ENCODE measurements around the gene PCDHB14.
"Not testable (repeated sequence)": the region's sequence is repeated elsewhere in the genome, so short reads cannot be mapped to it uniquely, and the experiment has no call there.

The PCDHB14 gene

GRCh38 chr5:141246971-141247370 is 23.8 kb downstream of the PCDHB14 start:
- not testable (repeated sequence) for H3K27ac ChIP-seq (ENCODE audit: low read length); H3K4me3 ChIP-seq (ENCODE audit: low read length); H3K36me3 ChIP-seq (ENCODE audit: insufficient read depth, low read depth, low read length); H3K4me1 ChIP-seq (ENCODE audit: insufficient read depth, low read length); H3K9ac ChIP-seq (ENCODE audit: low read depth, low read length); H3K27me3 ChIP-seq (ENCODE audit: insufficient read depth, low read length)
- H3K9me3 ChIP-seq (ENCODE audit: insufficient read depth, low read depth, low read length): peaks cover 92% of the 10 kb centered on the region

GRCh38 chr5:141247434-141247833 is 24.3 kb downstream of the PCDHB14 start:
- H3K9me3 ChIP-seq (ENCODE audit: insufficient read depth, low read depth, low read length): peaks cover 91% of the 10 kb centered on the region
- not testable (repeated sequence) for H3K4me1 ChIP-seq (ENCODE audit: insufficient read depth, low read length); H3K36me3 ChIP-seq (ENCODE audit: insufficient read depth, low read depth, low read length); H3K4me3 ChIP-seq (ENCODE audit: low read length); H3K27ac ChIP-seq (ENCODE audit: low read length); H3K27me3 ChIP-seq (ENCODE audit: insufficient read depth, low read length); H3K9ac ChIP-seq (ENCODE audit: low read depth, low read length)

- H3K27ac ChIP-seq (ENCODE audit: low read length): no peak overlapping the region
- no peak overlapping the region for H3K9ac ChIP-seq (ENCODE audit: low read depth, low read length)
- no peaks in the 10 kb centered on the region for H3K27me3 ChIP-seq (ENCODE audit: insufficient read depth, low read length)
- H3K4me1 ChIP-seq (ENCODE audit: insufficient read depth, low read length): no peaks in the 10 kb centered on the region
- H3K9me3 ChIP-seq (ENCODE audit: insufficient read depth, low read depth, low read length): peaks cover 92% of the 10 kb centered on the region
- no peak overlapping the region for H3K4me3 ChIP-seq (ENCODE audit: low read length)
- no peaks in the 10 kb centered on the region for H3K36me3 ChIP-seq (ENCODE audit: insufficient read depth, low read depth, low read length)
Measured at GRCh38 chr5:141250576-141250975, 27.4 kb downstream of the PCDHB14 start.

- Histone ChIP-seq H3K4me3 (ENCODE audit: low read length) (no peak overlapping the region), H3K27ac (ENCODE audit: low read length) (no peak overlapping the region), H3K36me3 (ENCODE audit: insufficient read depth, low read depth, low read length) (no peaks in the 10 kb centered on the region), H3K9ac (ENCODE audit: low read depth, low read length) (no peak overlapping the region), H3K27me3 (ENCODE audit: insufficient read depth, low read length) (no peaks in the 10 kb centered on the region), H3K4me1 (ENCODE audit: insufficient read depth, low read length) (no peaks in the 10 kb centered on the region), H3K9me3 (ENCODE audit: insufficient read depth, low read depth, low read length) (peaks cover 97% of the 10 kb centered on the region)
Measured at GRCh38 chr5:141258464-141258863, 35.3 kb downstream of the PCDHB14 start.

GRCh38 chr5:141258948-141259347 is 35.8 kb downstream of the PCDHB14 start:
- H3K9ac ChIP-seq (ENCODE audit: low read depth, low read length): no peak overlapping the region
- H3K9me3 ChIP-seq (ENCODE audit: insufficient read depth, low read depth, low read length): peaks cover 96% of the 10 kb centered on the region
- H3K4me1 ChIP-seq (ENCODE audit: insufficient read depth, low read length): no peaks in the 10 kb centered on the region
- no peaks in the 10 kb centered on the region for H3K27me3 ChIP-seq (ENCODE audit: insufficient read depth, low read length)
- H3K27ac ChIP-seq (ENCODE audit: low read length): no peak overlapping the region
- no peak overlapping the region for H3K4me3 ChIP-seq (ENCODE audit: low read length)
- no peaks in the 10 kb centered on the region for H3K36me3 ChIP-seq (ENCODE audit: insufficient read depth, low read depth, low read length)

GRCh38 chr5:141260458-141261237 is 37.5 kb downstream of the PCDHB14 start:
- no peaks in the 10 kb centered on the region for H3K27me3 ChIP-seq (ENCODE audit: insufficient read depth, low read length)
- H3K9ac ChIP-seq (ENCODE audit: low read depth, low read length): no peak overlapping the region
- H3K9me3 ChIP-seq (ENCODE audit: insufficient read depth, low read depth, low read length): peaks cover 96% of the 10 kb centered on the region
- no peaks in the 10 kb centered on the region for H3K36me3 ChIP-seq (ENCODE audit: insufficient read depth, low read depth, low read length)
- no peak overlapping the region for H3K27ac ChIP-seq (ENCODE audit: low read length)
- no peak overlapping the region for H3K4me3 ChIP-seq (ENCODE audit: low read length)
- H3K4me1 ChIP-seq (ENCODE audit: insufficient read depth, low read length): no peaks in the 10 kb centered on the region

GRCh38 chr5:141261238-141261546 is 38.0 kb downstream of the PCDHB14 start:
- Histone ChIP-seq H3K27me3 (ENCODE audit: insufficient read depth, low read length) (no peaks in the 10 kb centered on the region), H3K9me3 (ENCODE audit: insufficient read depth, low read depth, low read length) (peaks cover 96% of the 10 kb centered on the region)

GRCh38 chr5:141269195-141269594 is 46.1 kb downstream of the PCDHB14 start:
- H3K36me3 ChIP-seq (ENCODE audit: insufficient read depth, low read depth, low read length): no peaks in the 10 kb centered on the region
- H3K9me3 ChIP-seq (ENCODE audit: insufficient read depth, low read depth, low read length): peaks cover 94% of the 10 kb centered on the region
- H3K27me3 ChIP-seq (ENCODE audit: insufficient read depth, low read length): no peaks in the 10 kb centered on the region
- H3K4me1 ChIP-seq (ENCODE audit: insufficient read depth, low read length): no peaks in the 10 kb centered on the region
- H3K9ac ChIP-seq (ENCODE audit: low read depth, low read length): no peak overlapping the region
- no peak overlapping the region for H3K4me3 ChIP-seq (ENCODE audit: low read length)
- H3K27ac ChIP-seq (ENCODE audit: low read length): no peak overlapping the region

More at GRCh38 chr5:141261238-141261546, 38.0 kb downstream of the PCDHB14 start:
- Histone ChIP-seq H3K4me3 (ENCODE audit: low read length) (no peak overlapping the region), H3K36me3 (ENCODE audit: insufficient read depth, low read depth, low read length) (no peaks in the 10 kb centered on the region), H3K27ac (ENCODE audit: low read length) (no peak overlapping the region), H3K9ac (ENCODE audit: low read depth, low read length) (no peak overlapping the region), H3K4me1 (ENCODE audit: insufficient read depth, low read length) (no peaks in the 10 kb centered on the region)

GRCh38 chr5:141272906-141273305 is 49.8 kb downstream of the PCDHB14 start:
- H3K9me3 ChIP-seq (ENCODE audit: insufficient read depth, low read depth, low read length): peaks cover 79% of the 10 kb centered on the region
- no peak overlapping the region for H3K27ac ChIP-seq (ENCODE audit: low read length)
- H3K27me3 ChIP-seq (ENCODE audit: insufficient read depth, low read length): no peaks in the 10 kb centered on the region
- H3K36me3 ChIP-seq (ENCODE audit: insufficient read depth, low read depth, low read length): no peaks in the 10 kb centered on the region
- H3K4me1 ChIP-seq (ENCODE audit: insufficient read depth, low read length): no peaks in the 10 kb centered on the region
- H3K9ac ChIP-seq (ENCODE audit: low read depth, low read length): no peak overlapping the region
- H3K4me3 ChIP-seq (ENCODE audit: low read length): no peak overlapping the region

Measured in iPS-20b (cell line).